ENCODE data around the gene ACSF3.

ACSF3 gene

DNA sequence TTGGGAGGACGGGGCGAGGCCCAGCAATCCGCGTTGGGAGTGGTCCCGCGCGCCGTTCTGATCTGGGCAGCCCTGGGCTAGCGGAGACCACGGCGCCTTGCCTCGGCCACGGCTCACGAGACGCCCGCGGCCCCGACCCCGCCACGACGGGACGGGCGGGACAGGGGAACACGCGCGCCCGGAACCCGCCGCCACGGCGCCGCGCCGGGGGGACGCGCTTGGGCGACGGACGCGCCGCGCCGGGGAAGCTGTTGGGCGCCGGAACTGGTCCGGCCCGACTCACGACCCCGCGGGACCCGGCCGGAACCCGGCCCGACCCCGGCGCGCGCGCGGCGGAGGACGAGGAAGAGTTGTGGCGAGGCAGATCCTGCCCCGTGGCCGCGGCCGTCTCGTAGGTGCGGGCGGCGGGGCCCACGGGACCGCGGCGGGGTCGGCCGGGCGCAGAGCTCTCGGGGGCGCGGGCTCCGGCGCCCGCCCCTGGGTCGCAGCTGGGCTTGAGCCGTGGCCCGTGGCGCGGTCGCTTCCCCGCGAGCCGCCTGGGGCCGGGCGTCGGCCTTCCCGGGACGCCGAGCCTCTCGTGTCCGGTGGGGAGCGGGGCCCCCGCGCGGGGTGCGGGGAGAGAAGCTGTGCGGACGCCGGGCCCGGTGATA is at the start of gene ACSF3:
ACSF3 (plus strand) TSS at position 251 of the 650 bp plus-strand sequence. CDS start 6,830 bp downstream, outside the sequence.
- no peaks in the 10 kb centered on the region for H3K36me3 ChIP-seq (ENCODE audit: control insufficient read depth, insufficient read depth, low read length)
- peaks cover 7% of the 10 kb centered on the region for H3K4me1 ChIP-seq (ENCODE audit: control insufficient read depth, insufficient read depth, low read length)
- peak within 1 kb of the TSS; percentile 73 for H3K4me3 ChIP-seq (ENCODE audit: low read length)
- H3K27ac ChIP-seq (ENCODE audit: low read depth, low read length), result no peak within 1 kb of the TSS
- peak within 1 kb of the TSS; percentile 16 for H3K9ac ChIP-seq (ENCODE audit: low read length)
- peaks cover 3% of the 10 kb centered on the region for H3K27me3 ChIP-seq (ENCODE audit: control insufficient read depth, insufficient read depth, low read length)

- H3K4me1 ChIP-seq (ENCODE audit: control insufficient read depth, insufficient read depth, low read length), result no peaks in the 10 kb centered on the region
- no peak overlapping the region for H3K4me3 ChIP-seq (ENCODE audit: low read length)
- H3K36me3 ChIP-seq (ENCODE audit: control insufficient read depth, insufficient read depth, low read length), result no peaks in the 10 kb centered on the region
- peaks cover 3% of the 10 kb centered on the region for H3K27me3 ChIP-seq (ENCODE audit: control insufficient read depth, insufficient read depth, low read length)
- no peak overlapping the region for H3K27ac ChIP-seq (ENCODE audit: low read depth, low read length)
- H3K9ac ChIP-seq (ENCODE audit: low read length), result no peak overlapping the region
These were observed 49.1 kb upstream of the ACSF3 start for GRCh38 chr16:89044418-89045180.

DNA sequence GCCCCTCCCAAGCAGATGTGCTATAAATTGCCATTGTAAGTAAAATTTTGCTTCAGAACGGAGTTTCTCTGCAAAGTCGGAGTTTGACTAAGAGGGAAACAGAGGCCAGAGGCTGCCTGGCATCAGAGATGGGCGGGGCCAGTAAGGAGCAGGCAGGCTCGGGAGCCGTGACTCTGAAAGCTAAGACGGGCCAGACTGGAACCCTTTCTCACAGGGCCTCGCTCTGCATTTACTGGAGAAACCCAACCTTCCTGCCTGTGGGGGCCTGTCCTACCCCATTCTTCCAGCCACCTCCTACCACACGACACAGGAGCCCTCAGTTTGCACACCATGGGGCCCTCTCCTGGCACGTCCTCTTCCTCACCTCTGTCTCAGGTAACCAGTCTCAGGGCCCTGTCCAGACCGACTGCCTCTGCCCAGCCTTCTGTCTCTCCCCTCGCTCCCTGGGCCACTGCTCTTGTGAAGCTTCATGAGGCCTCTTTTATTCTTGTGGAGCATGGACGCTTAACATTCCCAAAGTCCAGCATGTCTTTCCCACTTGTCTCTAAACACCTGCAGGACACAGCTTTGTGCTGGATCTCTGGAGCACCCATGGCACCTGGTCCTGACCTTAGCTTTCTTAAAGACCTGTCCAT is 48.4 kb upstream of the ACSF3 start:
- H3K4me3 ChIP-seq (ENCODE audit: low read length), result no peak overlapping the region
- no peak overlapping the region for H3K27ac ChIP-seq (ENCODE audit: low read depth, low read length)
- H3K4me1 ChIP-seq (ENCODE audit: control insufficient read depth, insufficient read depth, low read length), result no peaks in the 10 kb centered on the region
- H3K9ac ChIP-seq (ENCODE audit: low read length), result no peak overlapping the region
- peaks cover 3% of the 10 kb centered on the region for H3K27me3 ChIP-seq (ENCODE audit: control insufficient read depth, insufficient read depth, low read length)
- no peaks in the 10 kb centered on the region for H3K36me3 ChIP-seq (ENCODE audit: control insufficient read depth, insufficient read depth, low read length)

GRCh38 chr16:89045881-89046280 is 47.8 kb upstream of the ACSF3 start:
- no peaks in the 10 kb centered on the region for H3K36me3 ChIP-seq (ENCODE audit: control insufficient read depth, insufficient read depth, low read length)
- no peaks in the 10 kb centered on the region for H3K4me1 ChIP-seq (ENCODE audit: control insufficient read depth, insufficient read depth, low read length)
- H3K27me3 ChIP-seq (ENCODE audit: control insufficient read depth, insufficient read depth, low read length), result peaks cover 3% of the 10 kb centered on the region
- H3K4me3 ChIP-seq (ENCODE audit: low read length), result no peak overlapping the region
- no peak overlapping the region for H3K9ac ChIP-seq (ENCODE audit: low read length)
- no peak overlapping the region for H3K27ac ChIP-seq (ENCODE audit: low read depth, low read length)

- H3K4me3 ChIP-seq (ENCODE audit: low read length), result no peak overlapping the region
- no peak overlapping the region for H3K9ac ChIP-seq (ENCODE audit: low read length)
- H3K4me1 ChIP-seq (ENCODE audit: control insufficient read depth, insufficient read depth, low read length), result no peaks in the 10 kb centered on the region
- no peak overlapping the region for H3K27ac ChIP-seq (ENCODE audit: low read depth, low read length)
- H3K36me3 ChIP-seq (ENCODE audit: control insufficient read depth, insufficient read depth, low read length), result no peaks in the 10 kb centered on the region
- peaks cover 3% of the 10 kb centered on the region for H3K27me3 ChIP-seq (ENCODE audit: control insufficient read depth, insufficient read depth, low read length)
These were observed 47.2 kb upstream of the ACSF3 start for GRCh38 chr16:89046491-89046890.

DNA sequence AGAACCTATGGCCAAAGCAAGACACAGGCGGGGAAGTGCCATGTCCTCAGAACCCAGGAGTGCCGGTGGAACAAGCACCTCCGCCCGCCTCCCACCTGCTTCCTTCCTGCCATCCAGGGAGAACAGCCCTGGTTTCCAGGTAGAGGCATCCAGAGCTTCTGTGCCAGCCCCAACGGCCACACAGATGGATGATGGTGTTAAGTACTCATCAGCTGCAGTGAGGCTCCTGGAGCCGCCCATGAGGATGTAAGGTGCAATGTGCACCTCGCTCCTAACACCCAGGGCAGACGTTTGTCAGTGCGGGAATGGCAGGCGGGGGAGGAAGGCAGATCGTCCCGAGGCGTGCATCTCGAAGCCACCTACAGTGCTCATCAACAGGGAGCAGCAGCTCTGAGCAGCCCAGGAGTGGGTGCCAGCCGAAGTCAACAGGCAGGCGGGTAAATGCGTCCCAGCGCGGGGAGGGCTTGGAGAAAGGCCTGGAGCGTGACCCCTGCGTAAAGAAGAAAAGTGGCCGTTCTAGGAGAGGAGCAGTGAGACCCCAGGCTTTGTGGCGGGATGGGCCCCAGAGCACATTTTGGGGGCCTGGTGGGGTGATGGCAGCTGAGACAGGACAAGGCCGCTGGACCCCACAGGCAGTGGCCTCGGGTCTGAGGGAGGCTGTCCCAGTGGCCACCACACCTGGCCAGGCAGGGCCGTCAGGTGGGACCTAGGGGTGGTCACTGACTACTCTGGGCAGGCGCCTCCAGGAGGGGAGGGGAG is 46.1 kb upstream of the ACSF3 start:
- Histone ChIP-seq H3K36me3 (ENCODE audit: control insufficient read depth, insufficient read depth, low read length) (no peaks in the 10 kb centered on the region), H3K27me3 (ENCODE audit: control insufficient read depth, insufficient read depth, low read length) (peaks cover 5% of the 10 kb centered on the region), H3K4me1 (ENCODE audit: control insufficient read depth, insufficient read depth, low read length) (no peaks in the 10 kb centered on the region), H3K27ac (ENCODE audit: low read depth, low read length) (no peak overlapping the region), H3K9ac (ENCODE audit: low read length) (no peak overlapping the region), H3K4me3 (ENCODE audit: low read length) (no peak overlapping the region)

DNA sequence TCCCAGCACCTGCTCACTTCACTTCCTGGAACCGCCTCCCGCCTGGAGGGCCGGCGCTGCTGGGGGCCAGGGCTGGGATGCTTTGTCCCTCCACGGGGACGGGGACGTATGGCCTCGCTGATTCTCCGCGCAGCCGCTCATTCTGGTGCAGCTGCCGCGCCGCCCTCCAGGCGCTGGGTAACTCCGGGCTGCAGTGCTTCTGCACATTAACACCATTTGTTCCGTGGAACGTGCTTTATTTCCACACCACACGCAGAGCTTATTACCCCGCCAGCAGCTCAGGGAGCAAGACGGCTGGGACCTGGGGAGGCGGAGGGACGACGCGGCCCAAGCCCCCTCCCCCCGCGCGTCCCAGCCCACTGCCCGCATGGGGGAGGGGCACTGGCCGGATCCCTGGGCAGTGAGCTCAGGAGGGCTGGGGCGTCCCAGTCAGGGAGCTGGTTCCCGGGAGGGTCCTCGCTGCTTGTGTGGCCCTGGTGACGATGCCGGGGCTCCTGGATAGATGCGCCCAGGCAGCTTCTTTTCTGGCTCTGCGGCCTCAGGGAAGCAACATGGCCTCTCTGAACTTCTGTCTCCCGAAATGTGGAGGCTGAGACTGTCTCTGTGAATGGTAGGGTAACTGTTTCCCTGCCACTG is 45.4 kb upstream of the ACSF3 start:
- H3K27ac ChIP-seq (ENCODE audit: low read depth, low read length), result no peak overlapping the region
- no peak overlapping the region for H3K4me3 ChIP-seq (ENCODE audit: low read length)
- H3K4me1 ChIP-seq (ENCODE audit: control insufficient read depth, insufficient read depth, low read length), result no peaks in the 10 kb centered on the region
- H3K9ac ChIP-seq (ENCODE audit: low read length), result no peak overlapping the region
- H3K27me3 ChIP-seq (ENCODE audit: control insufficient read depth, insufficient read depth, low read length), result peaks cover 5% of the 10 kb centered on the region
- H3K36me3 ChIP-seq (ENCODE audit: control insufficient read depth, insufficient read depth, low read length), result no peaks in the 10 kb centered on the region

DNA sequence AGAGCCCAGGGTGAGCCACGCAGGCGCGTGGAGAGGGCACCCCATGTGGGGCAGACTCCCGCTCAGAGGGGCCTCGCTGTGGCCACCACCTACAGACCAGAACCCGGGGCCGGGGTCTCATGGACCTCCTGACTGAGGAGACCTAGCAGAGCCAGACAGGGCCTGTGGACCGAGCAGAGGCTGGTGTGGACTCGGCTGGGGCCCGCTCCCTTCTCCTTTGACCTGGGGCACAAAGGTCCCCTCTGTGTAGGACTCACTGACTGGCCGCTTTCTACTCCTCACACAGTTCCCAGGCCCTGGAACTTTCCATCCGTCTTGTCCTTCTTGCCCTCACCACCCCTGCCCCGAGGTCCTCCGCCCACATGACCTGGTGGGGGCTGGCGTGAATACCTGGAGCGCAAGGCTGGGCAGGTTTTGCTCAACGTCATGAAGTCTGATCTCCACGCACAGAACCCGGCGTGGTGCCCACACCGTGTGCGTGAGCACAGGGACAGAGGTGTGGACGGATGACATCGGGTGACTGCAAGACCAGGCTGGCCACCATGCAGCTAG is 44.7 kb upstream of the ACSF3 start:
- H3K4me1 ChIP-seq (ENCODE audit: control insufficient read depth, insufficient read depth, low read length), result no peaks in the 10 kb centered on the region
- H3K36me3 ChIP-seq (ENCODE audit: control insufficient read depth, insufficient read depth, low read length), result no peaks in the 10 kb centered on the region
- H3K9ac ChIP-seq (ENCODE audit: low read length), result no peak overlapping the region
- H3K27me3 ChIP-seq (ENCODE audit: control insufficient read depth, insufficient read depth, low read length), result peaks cover 5% of the 10 kb centered on the region
- H3K27ac ChIP-seq (ENCODE audit: low read depth, low read length), result no peak overlapping the region
- H3K4me3 ChIP-seq (ENCODE audit: low read length), result no peak overlapping the region

DNA sequence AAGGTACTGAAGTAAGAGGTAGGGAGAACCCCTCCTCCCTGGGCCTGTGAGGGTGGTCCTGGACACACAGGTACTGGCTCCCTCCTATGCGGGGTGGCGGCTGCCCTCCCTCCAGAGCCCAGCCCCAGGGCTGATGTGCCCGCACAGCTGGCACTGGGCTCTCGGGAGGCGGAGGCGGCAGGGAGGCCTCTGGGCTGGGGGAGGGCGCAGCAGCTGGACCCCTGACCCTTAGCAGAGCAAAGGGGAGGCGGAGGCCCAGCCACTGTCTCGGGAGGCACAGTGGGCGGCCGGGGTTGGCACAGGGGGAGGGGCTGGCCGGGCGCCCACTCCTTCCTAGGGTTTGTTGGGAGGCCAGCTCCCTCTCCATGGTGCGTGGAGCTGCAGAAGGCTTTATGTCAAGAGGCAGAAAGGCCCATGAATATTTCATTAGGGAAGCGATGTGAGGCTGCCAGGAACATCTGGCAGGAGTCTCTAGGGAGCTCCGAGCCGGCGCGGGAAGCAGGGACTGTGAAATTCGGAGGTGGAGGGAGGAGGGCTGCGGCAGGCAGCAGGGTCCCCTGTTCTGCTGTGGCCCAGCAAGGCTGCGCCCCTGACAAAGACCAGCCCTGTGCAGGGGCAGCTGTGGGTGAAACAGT is 44.1 kb upstream of the ACSF3 start:
- Histone ChIP-seq H3K9ac (ENCODE audit: low read length) (no peak overlapping the region), H3K4me1 (ENCODE audit: control insufficient read depth, insufficient read depth, low read length) (no peaks in the 10 kb centered on the region), H3K27ac (ENCODE audit: low read depth, low read length) (no peak overlapping the region), H3K4me3 (ENCODE audit: low read length) (no peak overlapping the region), H3K36me3 (ENCODE audit: control insufficient read depth, insufficient read depth, low read length) (no peaks in the 10 kb centered on the region), H3K27me3 (ENCODE audit: control insufficient read depth, insufficient read depth, low read length) (peaks cover 5% of the 10 kb centered on the region)

DNA sequence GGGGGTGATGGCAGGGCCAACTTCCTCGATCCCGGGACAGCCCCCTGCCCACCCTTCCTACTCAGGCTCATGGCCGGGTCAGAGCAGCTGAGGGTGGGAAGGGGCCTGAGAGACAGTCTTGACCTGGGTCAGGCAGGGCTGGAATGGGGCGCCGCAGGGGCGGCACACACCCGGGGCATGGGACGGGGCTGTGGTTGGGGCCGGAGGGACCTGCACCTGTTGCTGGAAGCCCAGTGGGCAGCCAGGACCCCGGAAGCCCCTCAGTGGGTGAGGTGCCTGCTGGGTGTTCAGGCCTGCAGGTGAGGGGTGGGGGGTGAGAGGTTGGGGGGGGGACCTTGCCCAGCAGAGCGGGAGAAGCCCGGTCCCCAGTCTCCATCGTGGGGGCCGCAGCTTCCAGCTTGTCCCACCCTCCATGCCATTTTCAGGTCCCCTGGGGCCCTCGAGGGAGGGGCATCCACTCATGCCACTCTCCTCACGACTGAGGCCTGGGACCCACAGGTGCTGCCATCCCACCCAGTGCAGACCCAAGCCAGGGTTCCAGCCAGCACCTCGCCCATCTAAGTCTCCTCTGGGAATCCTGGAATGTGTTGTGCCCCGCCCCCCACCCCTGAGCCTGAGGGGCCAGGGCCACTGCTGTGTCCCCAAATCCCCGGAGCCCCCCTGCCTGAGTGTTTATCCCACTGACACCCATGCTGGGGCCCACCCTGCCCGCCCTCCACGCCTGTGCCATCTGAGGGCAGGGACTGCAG is 43.4 kb upstream of the ACSF3 start:
- peaks cover 5% of the 10 kb centered on the region for H3K27me3 ChIP-seq (ENCODE audit: control insufficient read depth, insufficient read depth, low read length)
- H3K36me3 ChIP-seq (ENCODE audit: control insufficient read depth, insufficient read depth, low read length), result no peaks in the 10 kb centered on the region
- H3K9ac ChIP-seq (ENCODE audit: low read length), result no peak overlapping the region
- no peak overlapping the region for H3K27ac ChIP-seq (ENCODE audit: low read depth, low read length)
- no peaks in the 10 kb centered on the region for H3K4me1 ChIP-seq (ENCODE audit: control insufficient read depth, insufficient read depth, low read length)
- no peak overlapping the region for H3K4me3 ChIP-seq (ENCODE audit: low read length)

GRCh38 chr16:89050868-89051311 is 42.8 kb upstream of the ACSF3 start:
- Histone ChIP-seq H3K27me3 (ENCODE audit: control insufficient read depth, insufficient read depth, low read length) (peaks cover 5% of the 10 kb centered on the region), H3K36me3 (ENCODE audit: control insufficient read depth, insufficient read depth, low read length) (no peaks in the 10 kb centered on the region), H3K9ac (ENCODE audit: low read length) (no peak overlapping the region), H3K4me1 (ENCODE audit: control insufficient read depth, insufficient read depth, low read length) (no peaks in the 10 kb centered on the region), H3K27ac (ENCODE audit: low read depth, low read length) (no peak overlapping the region), H3K4me3 (ENCODE audit: low read length) (no peak overlapping the region)
